CD14-positive monocyte (primary cell): ENCODE results near the gene CCT7. TPM values are rescaled to one million over a fixed set of nuclear protein-coding genes. Genes with fewer than 3 reads are reported as not detected.

Source experiments
- DNase-seq, 3 donors: peaks; one replicate each; pipeline ENCODE4 v3.0.0-alpha.2; 2011 to 2022
- H2AFZ ChIP-seq: 2 replicates; pipeline ENCODE4 v1.6.0; 2012; ENCODE audit warnings: mild to moderate bottlenecking, low read depth, low read length, inconsistent platforms; ENCODE audit not compliant: insufficient read depth, poor library complexity, severe bottlenecking
- H3K27ac ChIP-seq, 2 donors: 1 replicate in 1 of 2; 2 replicates in 1 of 2; pipeline ENCODE4 v1.5.1; 2012 to 2013; ENCODE audit warnings: low read length in 2 of 2, control low read depth in 1 of 2, inconsistent platforms in 1 of 2, low read depth in 1 of 2, mild to moderate bottlenecking in 1 of 2
- H3K27me3 ChIP-seq, 2 donors: one replicate each; pipeline versions ENCODE4 v1.6.0 to v1.6.1; 2011 to 2013; ENCODE audit warnings: low read length in 2 of 2; ENCODE audit not compliant: control insufficient read depth in 2 of 2, insufficient read depth in 2 of 2
- H3K36me3 ChIP-seq, 2 donors: replicated peaks in 1 of 2; 1 replicate in 1 of 2; 2 replicates in 1 of 2; pipeline versions ENCODE4 v1.5.1 to v1.6.1; 2012 to 2013; ENCODE audit warnings: low read length in 2 of 2, control low read depth in 1 of 2, inconsistent platforms in 1 of 2, mild to moderate bottlenecking in 1 of 2; ENCODE audit not compliant: insufficient read depth in 2 of 2, control insufficient read depth in 1 of 2
- H3K4me1 ChIP-seq, 2 donors: 1 replicate in 1 of 2; 2 replicates in 1 of 2; pipeline versions ENCODE4 v1.5.1 to v1.6.1; 2012 to 2013; ENCODE audit warnings: low read length in 2 of 2, control low read depth in 1 of 2, inconsistent platforms in 1 of 2, mild to moderate bottlenecking in 1 of 2, moderate library complexity in 1 of 2; ENCODE audit not compliant: insufficient read depth in 2 of 2, control insufficient read depth in 1 of 2
- H3K4me2 ChIP-seq: replicated peaks from 2 replicates; pipeline ENCODE3; 2012; ENCODE audit warnings: low read length, moderate library complexity, mild to moderate bottlenecking; ENCODE audit not compliant: poor library complexity, severe bottlenecking; ENCODE audit errors: extremely low read depth
- H3K4me3 ChIP-seq, 3 experiments: fragments of 200-600 bp in 1 of 3; sonication (generic) in 1 of 3; replicated peaks in 1 of 3; 1 replicate in 2 of 3; 2 replicates in 1 of 3; pipeline ENCODE4 v1.5.1; 2011 to 2013; ENCODE audit warnings: low read length in 3 of 3, mild to moderate bottlenecking in 3 of 3, control low read depth in 2 of 3, low read depth in 2 of 3, inconsistent platforms in 1 of 3, moderate library complexity in 1 of 3
- H3K79me2 ChIP-seq: 2 replicates; pipeline ENCODE4 v1.6.0; 2012; ENCODE audit warnings: mild to moderate bottlenecking, control low read depth, inconsistent platforms, low read length, moderate library complexity; ENCODE audit not compliant: insufficient read depth
- H3K9ac ChIP-seq: 2 replicates; pipeline ENCODE4 v1.6.0; 2017; ENCODE audit warnings: low read length, mild to moderate bottlenecking; ENCODE audit not compliant: insufficient read depth, poor library complexity, severe bottlenecking
- H3K9me3 ChIP-seq, 2 donors: replicated peaks in 1 of 2; 1 replicate in 1 of 2; 2 replicates in 1 of 2; pipeline versions ENCODE4 v1.5.1 to v1.6.1; 2012 to 2013; ENCODE audit warnings: low read length in 2 of 2, control low read depth in 1 of 2; ENCODE audit not compliant: control insufficient read depth in 1 of 2, insufficient read depth in 1 of 2
- H4K20me1 ChIP-seq: 2 replicates; pipeline ENCODE4 v1.6.0; 2012; ENCODE audit warnings: mild to moderate bottlenecking, low read length, control low read depth, moderate library complexity; ENCODE audit not compliant: insufficient read depth
- H3K27ac Mint-ChIP-seq, 7 donors: one replicate each; pipeline ENCODE4 v1.8.0; 2020; ENCODE audit warnings: mild to moderate bottlenecking in 7 of 7, mixed read lengths in 7 of 7, moderate library complexity in 6 of 7, inconsistent platforms in 2 of 7
- H3K27me3 Mint-ChIP-seq, 3 donors: one replicate each; pipeline ENCODE4 v1.8.0; 2021 to 2022; ENCODE audit warnings: low read depth in 3 of 3, mild to moderate bottlenecking in 3 of 3, mixed read lengths in 3 of 3, moderate library complexity in 3 of 3, inconsistent platforms in 1 of 3
- H3K36me3 Mint-ChIP-seq, 2 donors: one replicate each; pipeline ENCODE4 v1.8.0; 2020; ENCODE audit warnings: mixed read lengths in 2 of 2, inconsistent platforms in 1 of 2, mild to moderate bottlenecking in 1 of 2
- H3K4me1 Mint-ChIP-seq: one replicate; pipeline ENCODE4 v1.8.0; 2020; ENCODE audit warnings: mild to moderate bottlenecking, mixed read lengths
- H3K4me3 Mint-ChIP-seq, 2 donors: one replicate each; pipeline ENCODE4 v1.8.0; 2020; ENCODE audit warnings: mild to moderate bottlenecking in 2 of 2, mixed read lengths in 2 of 2, moderate library complexity in 1 of 2
- H3K9me3 Mint-ChIP-seq, 7 donors: one replicate each; pipeline ENCODE4 v1.8.0; 2020 to 2022; ENCODE audit warnings: mixed read lengths in 7 of 7, mild to moderate bottlenecking in 6 of 7, moderate library complexity in 6 of 7, inconsistent platforms in 2 of 7
- CTCF ChIP-seq: fragments of 200-600 bp; IDR thresholded peaks from one replicate; pipeline ENCODE4 v1.8.0; 2022; ENCODE audit warnings: antibody characterized with exemption, mild to moderate bottlenecking
- WGBS: methylation state at CpG from one replicate; pipeline ENCODE4 v1.1.5; 2013; ENCODE audit warnings: missing lambda C conversion rate; ENCODE audit not compliant: insufficient coverage; 5-methylcytosine and 5-hydroxymethylcytosine counted together
- intact Hi-C, 2 donors: fragments of 100-400 bp; cut with micrococcal nuclease; formaldehyde crosslinking; loops; one replicate each; pipeline versions ENCODE4 v1.15.0 to v1.15.1; 2023
- polyA plus RNA-seq, 3 donors: library from polyadenylated mRNA; depleted of rRNA in 1 of 3; unstranded in 2 of 3; stranded (reverse) in 1 of 3; fragments of 300-500 nt in 2 of 3; fragments of >200 nt in 1 of 3; fragmentation: Illumina TruSeq in 2 of 3; gene quantifications; 1 replicate in 2 of 3; 2 replicates in 1 of 3; pipeline ENCODE4 v1.2.3, GENCODE V29; 2012 to 2021

The CCT7 gene
- polyA plus RNA-seq, 3 donors = 56.8 to 151 (median 134) TPM

- intact Hi-C loops = no loop called here
- no peak overlapping the region for H3K4me2 ChIP-seq
- Mint-ChIP-seq H3K4me1 (peaks cover 9% of the 10 kb centered on the region), H3K36me3 (peaks cover 36 to 47% of the 10 kb centered on the region in 2 donors), H3K9me3 (no peaks in the 10 kb centered on the region), H3K27me3 (peaks cover 1% of the 10 kb centered on the region in 3 donors), H3K4me3 (no peak overlapping the region), H3K27ac (peak overlapping the region in 1 of 7 donors; percentile 32)
- peaks cover 0 to 8% of the 10 kb centered on the region in 2 donors for H3K4me1 ChIP-seq
- WGBS = 89% methylated on average over 5 of the region's 8 CpGs
- H3K9me3 ChIP-seq = no peaks in the 10 kb centered on the region
- H4K20me1 ChIP-seq = no peaks in the 10 kb centered on the region
- peaks cover 33 to 79% of the 10 kb centered on the region in 2 donors for H3K36me3 ChIP-seq
- H3K79me2 ChIP-seq = no peaks in the 10 kb centered on the region
- DNase-seq = no peak
- no peak overlapping the region for H2AFZ ChIP-seq
- H3K27ac ChIP-seq = no peak overlapping the region
- TF ChIP-seq CTCF = no peak
- H3K27me3 ChIP-seq = no peaks in the 10 kb centered on the region
- no peak overlapping the region for H3K4me3 ChIP-seq
- no peak overlapping the region for H3K9ac ChIP-seq
Observed at GRCh38 chr2:73258186-73258912, 24.2 kb downstream of the CCT7 start.

GRCh38 chr2:73258913-73259215 lies 24.8 kb downstream of the CCT7 start:
- Mint-ChIP-seq H3K27me3 (peaks cover 1% of the 10 kb centered on the region in 3 donors), H3K4me1 (peaks cover 7% of the 10 kb centered on the region), H3K4me3 (no peak overlapping the region), H3K27ac (peak overlapping the region in 2 of 7 donors; percentile 32 to 75), H3K36me3 (peaks cover 38 to 50% of the 10 kb centered on the region in 2 donors), H3K9me3 (no peaks in the 10 kb centered on the region)
- H3K4me2 ChIP-seq = no peak overlapping the region
- peaks cover 0 to 3% of the 10 kb centered on the region in 2 donors for H3K4me1 ChIP-seq
- no peak overlapping the region for H3K27ac ChIP-seq
- peaks cover 38 to 79% of the 10 kb centered on the region in 2 donors for H3K36me3 ChIP-seq
- over 99% methylated on average over 8 of the region's 9 CpGs for WGBS
- DNase-seq = no peak
- no peak for TF ChIP-seq CTCF
- intact Hi-C loops = no loop called here
- no peaks in the 10 kb centered on the region for H3K27me3 ChIP-seq
- H3K9ac ChIP-seq = no peak overlapping the region
- H3K4me3 ChIP-seq = no peak overlapping the region
- no peaks in the 10 kb centered on the region for H4K20me1 ChIP-seq
- H2AFZ ChIP-seq = no peak overlapping the region
- H3K79me2 ChIP-seq = no peaks in the 10 kb centered on the region
- no peaks in the 10 kb centered on the region for H3K9me3 ChIP-seq
